DND-41 (cell line): ENCODE results near the gene DRC1.

Source experiments
- ATAC-seq: fragments of 200-7000 bp; cut with Tn5 transposase; 3 replicates; pipeline ENCODE4 v1.9.1; 2021; ENCODE audit warnings: low read depth; ENCODE audit not compliant: insufficient read depth
- DNase-seq: peaks from one replicate; pipeline ENCODE4 v3.0.0-alpha.2; 2020
- H2AFZ ChIP-seq: 2 replicates; pipeline ENCODE4 v1.6.0; 2012; ENCODE audit warnings: low read depth, low read length
- H3K27ac ChIP-seq: 2 replicates; pipeline ENCODE4 v1.5.1; 2012; ENCODE audit warnings: low read length, inconsistent platforms
- H3K27me3 ChIP-seq: fragments of 200-600 bp; sonication (generic); 2 replicates; pipeline ENCODE4 v1.6.0; 2012; ENCODE audit warnings: low read length, mild to moderate bottlenecking, inconsistent platforms; ENCODE audit not compliant: insufficient read depth, poor library complexity
- H3K36me3 ChIP-seq: 2 replicates; pipeline ENCODE4 v1.5.1; 2012; ENCODE audit warnings: low read length, inconsistent platforms; ENCODE audit not compliant: insufficient read depth
- H3K4me1 ChIP-seq: 2 replicates; pipeline ENCODE4 v1.5.1; 2012; ENCODE audit warnings: mild to moderate bottlenecking, low read length; ENCODE audit not compliant: insufficient read depth
- H3K4me2 ChIP-seq: 2 replicates; pipeline ENCODE4 v1.6.0; 2012; ENCODE audit warnings: mild to moderate bottlenecking, moderate library complexity, low read length, inconsistent platforms; ENCODE audit not compliant: insufficient read depth
- H3K4me3 ChIP-seq, 2 experiments: fragments of 200-600 bp in 1 of 2; shearing (Covaris generic) in 1 of 2; 2 replicates each; pipeline ENCODE4 v1.5.1; 2012 to 2016; ENCODE audit warnings: inconsistent platforms in 2 of 2, low read length in 2 of 2, mild to moderate bottlenecking in 2 of 2, low read depth in 1 of 2, moderate library complexity in 1 of 2
- H3K79me2 ChIP-seq: 2 replicates; pipeline ENCODE4 v1.6.0; 2012; ENCODE audit warnings: low read length, inconsistent platforms; ENCODE audit not compliant: insufficient read depth
- H3K9ac ChIP-seq: 2 replicates; pipeline ENCODE4 v1.6.0; 2012; ENCODE audit warnings: low read depth, mild to moderate bottlenecking, inconsistent platforms, low read length, moderate library complexity
- H3K9me3 ChIP-seq: 2 replicates; pipeline ENCODE4 v1.5.1; 2012; ENCODE audit warnings: low read length, moderate library complexity, mild to moderate bottlenecking, inconsistent platforms; ENCODE audit not compliant: insufficient read depth, severe bottlenecking
- H4K20me1 ChIP-seq: 2 replicates; pipeline ENCODE4 v1.6.0; 2012; ENCODE audit warnings: low read length; ENCODE audit not compliant: insufficient read depth
- CTCF ChIP-seq: IDR thresholded peaks from 2 replicates; pipeline ENCODE4 v1.5.1; 2012; ENCODE audit warnings: borderline replicate concordance, low read length, moderate library complexity, mild to moderate bottlenecking; ENCODE audit not compliant: poor library complexity, severe bottlenecking; ENCODE audit errors: extremely low read depth
- EZH2 ChIP-seq: IDR thresholded peaks from 3 replicates; pipeline ENCODE4 v1.6.1; 2012; ENCODE audit warnings: borderline replicate concordance, low read depth, mild to moderate bottlenecking, moderate library complexity, low read length, inconsistent platforms; ENCODE audit not compliant: severe bottlenecking

DRC1 gene

DNA sequence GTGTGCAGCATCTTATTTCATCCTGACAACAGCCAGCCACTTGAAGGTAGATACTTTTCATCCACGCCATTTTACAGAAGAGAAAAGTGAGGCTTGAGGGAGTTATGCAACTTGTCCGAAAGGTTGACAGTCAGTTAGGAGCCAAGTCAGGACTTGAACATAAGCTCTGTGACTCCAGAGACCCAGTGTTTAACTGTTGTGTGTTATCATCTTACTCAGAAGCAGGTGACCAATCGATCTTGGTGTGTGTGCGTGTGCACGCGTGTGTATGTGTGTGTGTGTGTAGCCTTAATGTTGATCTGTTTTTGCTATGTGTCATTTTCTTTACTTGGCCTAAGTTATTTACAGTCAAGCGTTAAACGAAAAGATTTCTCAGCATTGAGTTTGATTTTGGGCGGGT lies 22.0 kb downstream of the DRC1 start:
- no peaks in the 10 kb centered on the region for H4K20me1 ChIP-seq
- no peak overlapping the region for H3K4me3 ChIP-seq
- H3K4me1 ChIP-seq = no peaks in the 10 kb centered on the region
- no peak overlapping the region for H2AFZ ChIP-seq
- H3K27ac ChIP-seq = no peak overlapping the region
- no peaks in the 10 kb centered on the region for H3K36me3 ChIP-seq
- no peak overlapping the region for H3K9ac ChIP-seq
- no peak for ATAC-seq
- H3K27me3 ChIP-seq = peaks cover 11% of the 10 kb centered on the region
- TF ChIP-seq EZH2 (no peak), CTCF (no peak)
- no peak for DNase-seq
- no peaks in the 10 kb centered on the region for H3K9me3 ChIP-seq
- no peaks in the 10 kb centered on the region for H3K79me2 ChIP-seq
- H3K4me2 ChIP-seq = no peak overlapping the region

DNA sequence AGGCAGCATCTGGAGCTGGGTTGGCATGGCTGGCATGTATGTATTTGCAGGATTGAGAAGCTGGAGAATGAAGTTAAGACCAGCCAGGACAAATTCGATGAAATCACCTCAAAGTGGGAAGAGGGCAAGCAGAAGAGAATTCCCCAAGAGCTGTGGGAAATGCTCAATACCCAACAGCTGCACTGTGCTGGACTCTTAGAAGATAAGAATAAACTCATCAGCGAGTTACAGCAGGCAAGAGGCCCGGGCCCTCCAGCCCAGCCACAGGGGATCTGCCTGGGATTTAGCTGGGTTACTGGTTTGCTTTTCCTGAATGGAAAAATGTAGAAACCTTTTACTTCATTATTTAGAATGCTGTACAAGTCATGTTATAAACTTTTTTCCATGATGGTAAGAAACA lies 22.5 kb downstream of the DRC1 start:
- H3K27ac ChIP-seq = no peak overlapping the region
- no peak overlapping the region for H3K4me2 ChIP-seq

DNA sequence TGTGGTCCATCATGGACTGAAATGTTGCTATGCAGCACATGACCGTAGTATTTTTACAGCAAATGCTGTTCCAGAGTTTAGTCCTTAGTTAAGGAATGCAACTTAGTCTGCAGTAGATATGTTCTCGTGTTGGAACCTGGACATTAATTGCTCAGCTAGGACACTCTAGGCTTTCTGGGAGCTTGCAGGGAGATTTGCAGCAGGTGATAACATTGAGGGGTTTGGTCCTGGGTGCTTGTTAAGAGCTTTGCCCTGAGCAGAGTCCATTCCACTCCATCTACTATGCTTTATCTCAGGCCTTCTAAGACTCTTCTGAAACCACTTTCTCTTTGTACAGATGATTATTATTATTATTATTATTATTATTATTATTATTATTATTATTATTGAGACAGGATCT lies 27.1 kb downstream of the DRC1 start:
- Histone ChIP-seq H3K4me2 (no peak overlapping the region), H3K27me3 (peaks cover 8% of the 10 kb centered on the region), H4K20me1 (no peaks in the 10 kb centered on the region), H3K4me3 (no peak overlapping the region), H3K9ac (no peak overlapping the region), H3K36me3 (no peaks in the 10 kb centered on the region), H3K27ac (no peak overlapping the region), H3K4me1 (no peaks in the 10 kb centered on the region), H3K79me2 (no peaks in the 10 kb centered on the region), H3K9me3 (no peaks in the 10 kb centered on the region), H2AFZ (no peak overlapping the region)
- ATAC-seq (no peak), DNase-seq (no peak)
- no peak for TF ChIP-seq CTCF
- TF ChIP-seq EZH2 = no peak

More for the DNA sequence above, 22.5 kb downstream of the DRC1 start:
- TF ChIP-seq CTCF = no peak
- no peak for TF ChIP-seq EZH2
- DNase-seq = no peak
- Histone ChIP-seq H3K9ac (no peak overlapping the region), H3K9me3 (no peaks in the 10 kb centered on the region), H3K4me1 (no peaks in the 10 kb centered on the region), H3K79me2 (no peaks in the 10 kb centered on the region), H3K36me3 (no peaks in the 10 kb centered on the region), H3K27me3 (peaks cover 11% of the 10 kb centered on the region), H2AFZ (no peak overlapping the region), H3K4me3 (no peak overlapping the region), H4K20me1 (no peaks in the 10 kb centered on the region)
- no peak for ATAC-seq

- Histone ChIP-seq H4K20me1 (no peaks in the 10 kb centered on the region), H3K4me2 (no peak overlapping the region), H3K36me3 (no peaks in the 10 kb centered on the region), H3K9ac (no peak overlapping the region), H2AFZ (no peak overlapping the region), H3K4me3 (no peak overlapping the region), H3K79me2 (no peaks in the 10 kb centered on the region), H3K27me3 (peaks cover 8% of the 10 kb centered on the region), H3K4me1 (no peaks in the 10 kb centered on the region), H3K9me3 (no peaks in the 10 kb centered on the region), H3K27ac (no peak overlapping the region)
- no peak for ATAC-seq
- no peak for DNase-seq
- TF ChIP-seq EZH2 (no peak), CTCF (no peak)
Observed at GRCh38 chr2:26429779-26430578, 28.3 kb downstream of the DRC1 start.
